ENCODE results near the gene MPP3.

GRCh38 chr17:43834106-43834505, 1.2 kb upstream of the MPP3 start:
- TF ChIP-seq POLR2A (IDR thresholded peaks at IDR 0.05) (no peak), CTCF (IDR thresholded peaks at IDR 0.05) (no peak), EP300 (IDR thresholded peaks at IDR 0.05) (no peak)

Measured in ovary (tissue), 3 donors.